H1 (cell line): ENCODE results near the gene ANKS1B. TPM values are rescaled to one million over a fixed set of nuclear protein-coding genes. Genes with fewer than 3 reads are reported as not detected.

Experiments
- CTCF ChIA-PET: fragments of 300-600 bp; sonication (Branson Sonifier 250); formaldehyde crosslinking; loops from one replicate; lab custom pipeline; 2021; ENCODE audit not compliant: partially characterized antibody; lab: Charles Lee
- POLR2A ChIA-PET: fragments of 300-600 bp; sonication (Branson Sonifier 250); formaldehyde crosslinking; loops from one replicate; lab custom pipeline; 2021; ENCODE audit warnings: inconsistent platforms; ENCODE audit not compliant: partially characterized antibody; lab: Charles Lee
- DNase-seq, 2 experiments: peaks; one replicate each; pipeline versions ENCODE4 v3.0.0 to v3.0.0-alpha.2; 2010 to 2022; ENCODE audit warnings: low spot score in 2 of 2, low read depth in 1 of 2, mixed read lengths in 1 of 2
- FAIRE-seq: peaks from 2 replicates; lab custom pipeline; 2011; peaks lifted over from hg19 to GRCh38; lab: Jason Lieb, UNC
- H2AFZ ChIP-seq: 2 replicates; pipeline ENCODE4 v1.8.1; 2012; ENCODE audit warnings: low read length, inconsistent platforms
- H2AK5ac ChIP-seq: 2 replicates; pipeline ENCODE4 v1.6.1; 2013; ENCODE audit warnings: low read depth, low read length
- H2BK120ac ChIP-seq: replicated peaks from 2 replicates; pipeline ENCODE3; 2013; ENCODE audit warnings: low read depth, low read length, inconsistent platforms
- H2BK12ac ChIP-seq: 2 replicates; pipeline ENCODE4 v1.6.1; 2013; ENCODE audit warnings: low read depth, low read length
- H2BK15ac ChIP-seq: 2 replicates; pipeline ENCODE4 v1.6.1; 2013; ENCODE audit warnings: low read length
- H2BK20ac ChIP-seq: 2 replicates; pipeline ENCODE4 v1.6.1; 2013; ENCODE audit warnings: low read length
- H2BK5ac ChIP-seq: 2 replicates; pipeline ENCODE4 v1.6.1; 2013; ENCODE audit warnings: low read depth, low read length
- H3K14ac ChIP-seq: 2 replicates; pipeline ENCODE4 v1.6.1; 2013; ENCODE audit warnings: inconsistent platforms; ENCODE audit not compliant: insufficient read length
- H3K18ac ChIP-seq: 2 replicates; pipeline ENCODE4 v1.6.1; 2013; ENCODE audit warnings: low read length; ENCODE audit errors: extremely low read depth
- H3K23ac ChIP-seq: 2 replicates; pipeline ENCODE4 v1.6.1; 2013; ENCODE audit warnings: inconsistent platforms; ENCODE audit not compliant: insufficient read length
- H3K23me2 ChIP-seq: 2 replicates; pipeline ENCODE4 v1.6.1; 2013; ENCODE audit warnings: low read depth, low read length
- H3K27ac ChIP-seq: 2 replicates; pipeline ENCODE4 v1.6.1; 2011; ENCODE audit warnings: low read depth, low read length, inconsistent platforms
- H3K27me3 ChIP-seq, 4 experiments: replicated peaks in 1 of 4; 1 replicate in 1 of 4; 2 replicates in 3 of 4; pipeline versions ENCODE4 v1.6.1 to v1.8.1; 2011 to 2013; ENCODE audit warnings: low read length in 3 of 4, mild to moderate bottlenecking in 3 of 4, inconsistent platforms in 2 of 4, mixed read lengths in 2 of 4, moderate library complexity in 1 of 4; ENCODE audit not compliant: control insufficient read depth in 3 of 4, insufficient read depth in 3 of 4; ENCODE audit errors: extremely low read depth in 1 of 4
- H3K36me3 ChIP-seq, 4 experiments: 2 replicates each; pipeline versions ENCODE4 v1.6.1 to v1.8.1; 2011 to 2013; ENCODE audit warnings: mild to moderate bottlenecking in 4 of 4, low read length in 3 of 4, moderate library complexity in 2 of 4, control low read depth in 1 of 4, inconsistent platforms in 1 of 4; ENCODE audit not compliant: insufficient read depth in 4 of 4, control insufficient read depth in 2 of 4
- H3K4ac ChIP-seq: replicated peaks from 2 replicates; pipeline ENCODE3; 2013; ENCODE audit warnings: low read length, low read depth, mixed read lengths, inconsistent platforms; ENCODE audit not compliant: insufficient read length
- H3K4me1 ChIP-seq, 4 experiments: replicated peaks in 1 of 4; 1 replicate in 1 of 4; 2 replicates in 3 of 4; pipeline versions ENCODE4 v1.6.1 to v1.8.1; 2011 to 2013; ENCODE audit warnings: low read length in 3 of 4, inconsistent platforms in 2 of 4, mixed read lengths in 1 of 4; ENCODE audit not compliant: insufficient read depth in 4 of 4, control insufficient read depth in 3 of 4
- H3K4me2 ChIP-seq, 2 experiments: 2 replicates each; pipeline versions ENCODE4 v1.6.1 to v1.8.1; 2011 to 2013; ENCODE audit warnings: low read depth in 2 of 2, low read length in 2 of 2, control low read depth in 1 of 2, inconsistent platforms in 1 of 2, mild to moderate bottlenecking in 1 of 2; ENCODE audit not compliant: insufficient read depth in 1 of 2
- H3K4me3 ChIP-seq, 4 experiments: fragments of 200-600, 300-600 bp in 1 of 4; sonication (generic), shearing (Covaris generic), sonication (Bioruptor Twin) in 1 of 4; 2 replicates each; pipeline versions ENCODE4 v1.5.1 to v1.8.1; 2011 to 2016; ENCODE audit warnings: low read length in 4 of 4, low read depth in 3 of 4, control low read depth in 2 of 4, inconsistent platforms in 2 of 4, mild to moderate bottlenecking in 2 of 4, mixed read lengths in 1 of 4, moderate library complexity in 1 of 4; ENCODE audit not compliant: insufficient read depth in 2 of 4; ENCODE audit errors: extremely low read depth in 1 of 4
- H3K56ac ChIP-seq: replicated peaks from 2 replicates; pipeline ENCODE3; 2013; ENCODE audit warnings: low read depth, mild to moderate bottlenecking, mixed read lengths, low read length, inconsistent platforms; ENCODE audit not compliant: insufficient read length
- H3K79me1 ChIP-seq: 2 replicates; pipeline ENCODE4 v1.6.1; 2013; ENCODE audit warnings: low read depth, low read length, control low read depth
- H3K79me2 ChIP-seq, 2 experiments: 2 replicates each; pipeline versions ENCODE4 v1.6.1 to v1.8.1; 2012 to 2013; ENCODE audit warnings: low read length in 2 of 2, mild to moderate bottlenecking in 2 of 2, inconsistent platforms in 1 of 2; ENCODE audit not compliant: insufficient read depth in 2 of 2, control insufficient read depth in 1 of 2
- H3K9ac ChIP-seq, 4 experiments: replicated peaks in 1 of 4; 1 replicate in 1 of 4; 2 replicates in 3 of 4; pipeline versions ENCODE4 v1.6.1 to v1.8.1; 2011 to 2013; ENCODE audit warnings: low read depth in 3 of 4, low read length in 3 of 4, control low read depth in 2 of 4, mild to moderate bottlenecking in 2 of 4, moderate library complexity in 2 of 4, inconsistent platforms in 1 of 4; ENCODE audit errors: extremely low read depth in 1 of 4
- H3K9me3 ChIP-seq, 2 experiments: 2 replicates each; pipeline versions ENCODE4 v1.6.1 to v1.8.1; 2012 to 2013; ENCODE audit warnings: mild to moderate bottlenecking in 2 of 2, moderate library complexity in 2 of 2, control low read depth in 1 of 2, inconsistent platforms in 1 of 2, low read depth in 1 of 2, low read length in 1 of 2, mixed read lengths in 1 of 2; ENCODE audit not compliant: insufficient read depth in 2 of 2
- H4K20me1 ChIP-seq, 2 experiments: replicated peaks in 1 of 2; 2 replicates each; pipeline versions ENCODE3 to v1.8.1; 2011 to 2013; ENCODE audit warnings: inconsistent platforms in 2 of 2, low read length in 2 of 2, mild to moderate bottlenecking in 1 of 2; ENCODE audit not compliant: insufficient read depth in 2 of 2, control insufficient read depth in 1 of 2
- H4K5ac ChIP-seq: 2 replicates; pipeline ENCODE4 v1.6.1; 2013; ENCODE audit warnings: low read length, low read depth, mixed read lengths, inconsistent platforms; ENCODE audit not compliant: insufficient read length
- H4K8ac ChIP-seq: 2 replicates; pipeline ENCODE4 v1.8.0; 2013; ENCODE audit warnings: mild to moderate bottlenecking, moderate library complexity, low read length, inconsistent platforms; ENCODE audit not compliant: insufficient read depth; ENCODE audit errors: extremely low read depth
- H4K91ac ChIP-seq: replicated peaks from 2 replicates; pipeline ENCODE3; 2013; ENCODE audit warnings: low read length, mixed read lengths, inconsistent platforms; ENCODE audit not compliant: insufficient read length
- ATF3 ChIP-seq: IDR thresholded peaks from 2 replicates; pipeline ENCODE4 v1.6.1; 2011; ENCODE audit warnings: low read depth, mild to moderate bottlenecking, low read length; ENCODE audit not compliant: insufficient read depth
- EP300 ChIP-seq, 2 experiments: IDR thresholded peaks; 1 replicate in 1 of 2; 2 replicates in 1 of 2; pipeline ENCODE4 v1.6.1; 2011 to 2012; ENCODE audit warnings: low read depth in 2 of 2, low read length in 2 of 2, mild to moderate bottlenecking in 2 of 2, borderline replicate concordance in 1 of 2, inconsistent platforms in 1 of 2, moderate library complexity in 1 of 2
- HDAC2 ChIP-seq, 2 experiments: fragments of 300-600 bp in 1 of 2; sonication (generic) in 1 of 2; IDR thresholded peaks; 2 replicates each; pipeline ENCODE4 v1.6.1; 2011 to 2012; ENCODE audit warnings: low read depth in 2 of 2, low read length in 2 of 2, mild to moderate bottlenecking in 2 of 2, moderate library complexity in 2 of 2, borderline replicate concordance in 1 of 2, inconsistent platforms in 1 of 2
- MAFK ChIP-seq: IDR thresholded peaks from 2 replicates; pipeline ENCODE4 v1.6.1; 2012; ENCODE audit warnings: low read depth, mild to moderate bottlenecking, improper control_type of control experiment, low read length
- SAP30 ChIP-seq: fragments of 300-600 bp; sonication (generic); IDR thresholded peaks from 2 replicates; pipeline ENCODE4 v1.7.1; 2012; ENCODE audit warnings: low read length, moderate library complexity, mild to moderate bottlenecking, inconsistent platforms; ENCODE audit not compliant: insufficient read depth, insufficient replicate concordance
- WGBS, 2 experiments: shearing (Covaris generic) in 1 of 2; methylation state at CpG; one replicate each; pipeline versions ENCODE4 v1.1.6 to v1.1.7; 2013 to 2015; ENCODE audit warnings: low lambda C conversion rate in 2 of 2, mixed read lengths in 2 of 2, inconsistent platforms in 1 of 2, low coverage in 1 of 2, missing lambda C conversion rate in 1 of 2; ENCODE audit not compliant: insufficient replicate concordance in 2 of 2, insufficient coverage in 1 of 2, insufficient read length in 1 of 2; ENCODE audit errors: extremely low coverage in 1 of 2, missing lambda C conversion rate in 1 of 2; 5-methylcytosine and 5-hydroxymethylcytosine counted together
- polyA plus RNA-seq, 7 experiments: library from polyadenylated mRNA; depleted of rRNA in 3 of 7; stranded (reverse) in 5 of 7; unstranded in 2 of 7; fragments of >200 nt in 5 of 7; fragments of 200-250 nt in 2 of 7; gene quantifications; 1 replicate in 5 of 7; 2 replicates in 1 of 7; 4 replicates in 1 of 7; pipeline versions ENCODE4 v1.2.1 to v1.2.3, GENCODE V29; 2011 to 2013; ENCODE audit warnings: missing spikeins in 2 of 7, mixed read lengths in 2 of 7
- total RNA-seq: library from RNA; stranded (reverse); fragmentation: NEBNext Ultra II Directional; extraction: Animal tissue kit (Norgen Biotek cat#: 25700); gene quantifications from 2 replicates; pipeline ENCODE4 v1.2.1, GENCODE V29; 2021
- TF ChIP-seq, protein P1 (sequence below): IDR thresholded peaks from 2 replicates; pipeline ENCODE4 v1.6.1; 2012; ENCODE audit warnings: inconsistent platforms

ANKS1B gene
- total and polyA plus RNA-seq, 2 of the 8 experiments (the other 6 are each of a cell fraction or from before 2014, with no cell fraction given), result 2.7 to 6.1 TPM

DNA sequence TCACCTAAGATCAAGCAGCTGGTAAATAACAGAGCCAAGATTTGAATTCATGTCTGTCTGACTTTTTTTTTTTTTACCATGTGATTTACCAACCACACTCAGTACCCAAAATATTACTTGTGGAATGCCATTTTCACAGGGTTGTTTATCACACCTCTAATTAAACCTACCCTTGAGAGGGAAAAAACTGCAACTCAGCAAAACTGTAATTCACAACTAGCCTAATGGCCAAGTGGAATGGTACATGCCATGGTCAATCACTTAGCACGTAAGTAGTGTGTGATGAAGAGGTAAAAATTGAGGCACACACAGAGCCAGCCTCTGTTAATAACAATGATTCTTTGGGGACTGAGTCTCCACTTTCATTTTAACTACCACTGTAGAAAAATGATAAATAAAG lies 750.0 kb downstream of the ANKS1B start:
- Histone ChIP-seq H3K9ac (no peak overlapping the region), H3K27ac (no peak overlapping the region), H2BK12ac (no peak overlapping the region), H2BK15ac (no peak overlapping the region), H3K36me3 (no peaks in the 10 kb centered on the region), H2BK120ac (no peak overlapping the region), H2AFZ (no peak overlapping the region), H2BK5ac (no peak overlapping the region), H3K27me3 (no peaks in the 10 kb centered on the region), H4K91ac (no peak overlapping the region), H4K5ac (no peak overlapping the region), H3K4me2 (no peak overlapping the region), H4K20me1 (no peaks in the 10 kb centered on the region), H2BK20ac (no peak overlapping the region), H3K18ac (no peak overlapping the region), H3K4me1 (peaks cover 2 to 8% (median 6%) of the 10 kb centered on the region in 4 experiments), H3K14ac (no peak overlapping the region), H3K23me2 (no peaks in the 10 kb centered on the region), H3K79me2 (no peaks in the 10 kb centered on the region), H3K79me1 (no peaks in the 10 kb centered on the region), H2AK5ac (no peak overlapping the region), H3K9me3 (0 out of 4 replicates have a peak, but pooled peaks cover 0 to 3% of the 10 kb centered on the region in 2 experiments), H3K4me3 (no peak overlapping the region), H3K23ac (no peak overlapping the region), H4K8ac (no peak overlapping the region), H3K56ac (no peak overlapping the region), H3K4ac (no peak overlapping the region)
- FAIRE-seq (no peak), DNase-seq (no peak)
- 69% methylated on average over 1 of the region's 1 CpG; no CpG with 5 or more reads in 1 of the 2 experiments for WGBS, 2 experiments
- ChIA-PET POLR2A (interaction anchor here (1.6 kb wide), 1 partner anchor 16 kb away, joined by 4 read pairs; no protein-coding TSS in a partner anchor), CTCF (interaction anchor here (1.1 to 1.4 kb wide), 3 partner anchors 11 to 156 kb away, joined by 3 read pairs; no protein-coding TSS in a partner anchor)
- TF ChIP-seq ATF3 (no peak), SAP30 (no peak), HDAC2 (IDR thresholded peaks at IDR 0.05; ENCODE audit: borderline replicate concordance in 1 of 2, low read depth in 2 of 2, low read length in 2 of 2) (no peak), EP300 (IDR thresholded peaks at IDR 0.05; ENCODE audit: borderline replicate concordance in 1 of 2, low read depth in 2 of 2, low read length in 2 of 2) (no peak), MAFK (peak; percentile 53; the same call in 1 of the 2 replicates)
- TF ChIP-seq, protein P1, sequence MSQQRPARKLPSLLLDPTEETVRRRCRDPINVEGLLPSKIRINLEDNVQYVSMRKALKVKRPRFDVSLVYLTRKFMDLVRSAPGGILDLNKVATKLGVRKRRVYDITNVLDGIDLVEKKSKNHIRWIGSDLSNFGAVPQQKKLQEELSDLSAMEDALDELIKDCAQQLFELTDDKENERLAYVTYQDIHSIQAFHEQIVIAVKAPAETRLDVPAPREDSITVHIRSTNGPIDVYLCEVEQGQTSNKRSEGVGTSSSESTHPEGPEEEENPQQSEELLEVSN, result no peak
